Ovary (tissue), 9 donors: ENCODE data around the gene PDE4C. TPM values are rescaled to one million over a fixed set of nuclear protein-coding genes. Genes with fewer than 3 reads are reported as not detected.

Experiments
- DNase-seq, 5 donors: peaks; one replicate each; pipeline ENCODE4 v3.0.0-alpha.2; 2019 to 2020
- H3K27ac ChIP-seq, 2 donors: fragments of 200-600 bp; one replicate each; pipeline versions ENCODE4 v1.5.1 to v1.8.0; 2019 to 2022
- H3K27me3 ChIP-seq: fragments of 200-600 bp; one replicate; pipeline ENCODE4 v1.8.0; 2022
- H3K36me3 ChIP-seq: fragments of 200-600 bp; sonication (generic); one replicate; pipeline ENCODE4 v1.5.1; 2019
- H3K4me1 ChIP-seq: one replicate; pipeline ENCODE4 v1.8.1; 2013; ENCODE audit warnings: mild to moderate bottlenecking, moderate library complexity; ENCODE audit not compliant: insufficient read depth
- H3K4me3 ChIP-seq: fragments of 200-600 bp; sonication (generic); one replicate; pipeline ENCODE4 v1.5.1; 2017
- H3K9me3 ChIP-seq, 2 donors: fragments of 200-600 bp in 1 of 2; sonication (generic) in 1 of 2; one replicate each; pipeline versions ENCODE4 v1.5.1 to v1.8.1; 2013 to 2019; ENCODE audit warnings: mild to moderate bottlenecking in 1 of 2, moderate library complexity in 1 of 2
- EP300 ChIP-seq: sonication (generic); formaldehyde crosslinking; IDR thresholded peaks from one replicate; pipeline ENCODE4 v1.6.1; 2017; ENCODE audit warnings: antibody characterized with exemption
- POLR2A ChIP-seq: fragments of 450-650 bp; IDR thresholded peaks from one replicate; pipeline ENCODE4 v1.6.1; 2017; ENCODE audit warnings: antibody characterized with exemption, mild to moderate bottlenecking, moderate library complexity
- WGBS, 3 donors: extraction: QIAGEN DNeasy Blood & Tissue Kit in 1 of 3; methylation state at CpG; one replicate each; pipeline versions ENCODE4 v1.1.5 to v1.1.7; 2013 to 2017; 5-methylcytosine and 5-hydroxymethylcytosine counted together
- intact Hi-C, 4 donors: fragments of 100-400 bp; cut with DNase I; formaldehyde crosslinking; loops; one replicate each; pipeline versions ENCODE4 v1.11.0 to v1.15.1; 2022 to 2023
- polyA plus RNA-seq, 2 donors: library from polyadenylated mRNA; stranded (reverse); fragments of 200-250 nt in 1 of 2; fragments of 350-450 nt in 1 of 2; fragmentation: Illumina TruSeq in 1 of 2; extraction: RNeasy Lipid Tissue Mini Kit (QIAGEN cat#74804) in 1 of 2; gene quantifications; one replicate each; pipeline ENCODE4 v1.2.3, GENCODE V29; 2013 to 2014
- total RNA-seq, 7 donors: library from RNA; depleted of rRNA in 2 of 7; stranded (reverse); fragments of >200 nt in 2 of 7; fragmentation: NEBNext Ultra II Directional in 3 of 7; extraction: Animal tissue kit (Norgen Biotek cat#: 25700) in 3 of 7; gene quantifications; one replicate each; pipeline versions ENCODE4 v1.1.0 to v1.2.4, GENCODE V29; 2016 to 2023
- TF ChIP-seq, protein P1 (sequence below), 3 donors: fragments of 450-650 bp in 2 of 3; fragments of 200-600 bp in 1 of 3; IDR thresholded peaks; one replicate each; pipeline versions ENCODE4 v1.5.1 to v1.8.0; 2016 to 2022; ENCODE audit warnings: antibody characterized with exemption in 3 of 3, mild to moderate bottlenecking in 1 of 3
- donor health status: DM: no; HTN: no; CAD: no; lungs with moderate emphysema.
- donor health status: DM: no; HTN: no; CAD: no.
- donor health status: Bipolar disorder and iron deficiency.
- donor health status: DM: yes; HTN: yes; CAD: no.
- donor health status: DM: no; HTN: no; CAD: no.
- donor health status: DM: yes; HTN: yes; CAD: no.

Gene PDE4C
- total and polyA plus RNA-seq, 9 donors: 0.50 to 1.7 (median 0.98) TPM; not detected in 1

DNA sequence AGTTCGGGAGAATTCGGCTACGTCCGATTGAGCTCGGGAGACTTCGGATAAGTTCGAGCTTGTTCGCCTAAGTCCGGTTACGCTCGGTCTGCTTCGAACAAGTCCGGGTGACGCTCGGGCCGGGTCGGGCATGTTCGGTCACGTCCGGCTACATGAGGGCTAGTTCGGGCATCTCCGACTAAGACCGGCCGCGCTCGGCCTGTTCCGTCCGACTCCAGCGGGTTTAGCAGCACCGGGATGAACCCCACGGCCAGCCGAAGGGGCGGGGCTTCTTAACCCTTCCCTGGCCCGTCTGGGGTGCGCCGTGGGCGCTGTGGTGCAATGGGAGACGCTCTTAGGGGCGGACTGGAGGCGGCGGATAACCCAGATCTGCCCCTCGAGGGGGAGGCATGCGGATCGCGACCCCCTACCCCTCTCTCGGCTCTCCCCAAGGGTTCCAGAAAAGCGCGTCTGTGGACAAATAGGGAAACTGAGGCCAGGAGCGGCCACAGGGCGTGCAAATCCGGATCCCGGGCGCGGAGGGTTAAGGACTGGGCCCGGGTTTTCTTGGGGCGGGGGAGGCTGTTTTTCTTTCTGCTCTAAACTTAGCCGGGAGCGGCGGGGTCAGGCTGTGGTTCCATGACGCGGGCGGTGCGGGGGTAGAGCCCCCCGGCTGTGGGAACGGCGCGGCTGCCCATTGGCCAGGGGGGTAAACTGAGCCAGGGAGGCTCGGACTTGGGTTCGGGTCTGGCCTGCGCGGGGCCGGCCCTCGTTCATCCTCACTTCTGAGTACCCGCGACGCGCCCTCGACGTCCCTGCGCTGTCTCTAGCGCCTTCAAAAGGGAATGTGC is 1.5 kb downstream of the PDE4C start:
- TF ChIP-seq, protein P1, sequence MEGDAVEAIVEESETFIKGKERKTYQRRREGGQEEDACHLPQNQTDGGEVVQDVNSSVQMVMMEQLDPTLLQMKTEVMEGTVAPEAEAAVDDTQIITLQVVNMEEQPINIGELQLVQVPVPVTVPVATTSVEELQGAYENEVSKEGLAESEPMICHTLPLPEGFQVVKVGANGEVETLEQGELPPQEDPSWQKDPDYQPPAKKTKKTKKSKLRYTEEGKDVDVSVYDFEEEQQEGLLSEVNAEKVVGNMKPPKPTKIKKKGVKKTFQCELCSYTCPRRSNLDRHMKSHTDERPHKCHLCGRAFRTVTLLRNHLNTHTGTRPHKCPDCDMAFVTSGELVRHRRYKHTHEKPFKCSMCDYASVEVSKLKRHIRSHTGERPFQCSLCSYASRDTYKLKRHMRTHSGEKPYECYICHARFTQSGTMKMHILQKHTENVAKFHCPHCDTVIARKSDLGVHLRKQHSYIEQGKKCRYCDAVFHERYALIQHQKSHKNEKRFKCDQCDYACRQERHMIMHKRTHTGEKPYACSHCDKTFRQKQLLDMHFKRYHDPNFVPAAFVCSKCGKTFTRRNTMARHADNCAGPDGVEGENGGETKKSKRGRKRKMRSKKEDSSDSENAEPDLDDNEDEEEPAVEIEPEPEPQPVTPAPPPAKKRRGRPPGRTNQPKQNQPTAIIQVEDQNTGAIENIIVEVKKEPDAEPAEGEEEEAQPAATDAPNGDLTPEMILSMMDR (IDR thresholded peaks at IDR 0.05): no peak
- TF ChIP-seq POLR2A: no peak
- no peak for TF ChIP-seq EP300
- H3K4me3 ChIP-seq: peak overlapping the region; percentile 34
- peak; percentile 98 to 99 (median 99) for DNase-seq
- H3K9me3 ChIP-seq: no peaks in the 10 kb centered on the region
- H3K4me1 ChIP-seq: peaks cover 6% of the 10 kb centered on the region
- no peaks in the 10 kb centered on the region for H3K36me3 ChIP-seq
- intact Hi-C loops: loop anchor here in 1 of 4 donors (10.0 kb wide), 1 partner anchor 70 kb away; the partner anchor contains the start of gene PIK3R2
- peak overlapping the region in 1 of 2 donors; percentile 51 for H3K27ac ChIP-seq
- WGBS, 3 donors: 1 to 2% (median 1%) methylated on average over 69 to 81 of the region's 81 CpGs
- H3K27me3 ChIP-seq: peaks cover 4% of the 10 kb centered on the region

DNA sequence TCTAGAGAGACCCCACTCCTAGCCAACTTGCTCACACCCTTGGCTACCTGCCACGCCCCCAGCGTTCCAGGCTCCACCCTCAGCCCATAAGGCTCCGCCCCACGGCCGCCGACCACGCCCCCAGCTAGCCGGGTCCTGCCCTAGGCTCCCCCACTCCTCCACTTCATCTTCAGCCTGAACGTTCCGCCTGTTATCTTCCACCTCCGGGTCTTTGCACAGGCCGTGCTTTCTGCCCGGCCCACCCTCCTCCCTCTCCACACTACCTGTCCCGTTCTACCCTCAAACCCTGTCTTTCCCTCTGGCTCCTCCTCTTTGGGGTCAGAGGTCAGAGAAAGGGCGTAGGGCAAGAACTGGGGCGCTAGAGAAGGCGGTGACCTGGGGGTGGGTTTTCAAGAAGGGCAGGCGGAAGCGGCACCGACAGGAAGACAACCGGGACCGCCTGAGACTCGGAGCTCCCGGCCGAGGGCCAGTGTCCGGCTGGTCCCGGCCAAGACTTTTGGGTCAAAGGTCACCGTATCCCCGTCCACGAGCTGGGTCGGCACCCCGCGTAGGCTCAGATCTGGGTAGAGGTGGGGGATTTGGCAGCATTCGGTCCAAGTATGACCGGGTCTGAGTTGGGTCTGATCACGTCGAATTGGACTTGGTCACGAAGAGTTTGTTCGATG is 2.2 kb downstream of the PDE4C start:
- H3K27me3 ChIP-seq: peaks cover 4% of the 10 kb centered on the region
- TF ChIP-seq, protein P1 (IDR thresholded peaks at IDR 0.05): no peak
- TF ChIP-seq EP300 (no peak), POLR2A (no peak)
- intact Hi-C loops: loop anchor here in 1 of 4 donors (10.0 kb wide), 1 partner anchor 69 kb away; the partner anchor contains the start of gene PIK3R2
- peak overlapping the region; percentile 34 for H3K4me3 ChIP-seq
- no peaks in the 10 kb centered on the region for H3K36me3 ChIP-seq
- peak in 4 of 5 donors; percentile 43 to 75 (median 69) for DNase-seq
- 3 to 4% (median 3%) methylated on average over 39 of the region's 39 CpGs for WGBS, 3 donors
- H3K9me3 ChIP-seq: no peaks in the 10 kb centered on the region
- H3K4me1 ChIP-seq: peaks cover 6% of the 10 kb centered on the region
- no peak overlapping the region for H3K27ac ChIP-seq

DNA sequence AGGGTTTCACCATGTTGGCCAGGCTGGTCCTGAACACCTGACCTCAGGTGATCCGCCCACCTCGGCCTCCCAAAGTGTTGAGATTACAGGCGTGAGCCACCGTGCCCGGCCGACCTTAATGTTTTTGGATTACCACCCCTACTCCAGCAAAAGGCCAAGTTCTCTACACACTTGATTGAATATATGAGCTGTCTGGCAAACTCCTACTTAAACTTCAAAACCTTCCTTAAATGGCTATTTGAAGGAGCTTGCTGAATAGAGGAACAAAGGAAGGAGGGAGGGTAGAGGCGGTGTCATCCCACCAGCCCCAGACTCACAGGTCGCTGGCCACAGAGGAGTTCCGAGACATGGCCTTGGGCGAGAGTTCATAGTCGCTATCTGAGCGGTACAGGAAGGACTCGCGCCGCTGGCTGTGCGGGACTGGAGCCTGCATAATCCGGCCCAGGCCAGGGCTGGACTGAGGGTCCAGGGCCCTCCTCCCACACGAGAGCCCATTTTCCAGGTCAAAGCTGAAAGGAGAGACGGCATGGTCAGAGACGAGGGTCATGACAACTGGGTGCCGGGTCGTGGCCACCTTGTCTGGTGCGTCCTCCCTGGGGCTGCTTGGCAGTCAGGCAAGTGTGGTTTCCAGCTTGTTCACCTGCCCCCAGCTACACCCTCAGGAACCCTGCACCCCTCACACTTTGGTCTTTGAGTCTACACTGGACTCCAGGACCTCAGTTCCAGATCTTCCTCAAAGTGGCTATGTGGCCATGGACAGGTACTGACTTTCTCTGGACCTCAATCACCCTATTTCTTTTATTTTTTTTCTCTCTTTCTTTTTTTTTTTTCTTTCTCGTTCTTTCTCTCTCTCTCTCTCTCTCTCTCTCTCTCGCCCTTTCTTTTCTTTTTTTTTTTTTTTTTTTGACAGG is 4.2 kb downstream of the PDE4C start:
- H3K9me3 ChIP-seq: no peaks in the 10 kb centered on the region
- no peak overlapping the region for H3K4me3 ChIP-seq
- H3K27me3 ChIP-seq: peaks cover 4% of the 10 kb centered on the region
- no peak for DNase-seq
- TF ChIP-seq, protein P1 (IDR thresholded peaks at IDR 0.05): no peak
- TF ChIP-seq EP300: no peak
- no peak for TF ChIP-seq POLR2A
- peaks cover 6% of the 10 kb centered on the region for H3K4me1 ChIP-seq
- H3K27ac ChIP-seq: no peak overlapping the region
- WGBS, 3 donors: 68 to 74% (median 72%) methylated on average over 25 of the region's 25 CpGs
- intact Hi-C loops: loop anchor here in 1 of 4 donors (10.0 kb wide), 1 partner anchor 67 kb away; the partner anchor contains the start of gene PIK3R2
- H3K36me3 ChIP-seq: no peaks in the 10 kb centered on the region
